ENCODE data around the gene FAM174B. TPM values are rescaled to one million over a fixed set of nuclear protein-coding genes. Genes with fewer than 3 reads are reported as not detected.

The FAM174B gene
- total RNA-seq, 2 donors from 2014 or later: 32.0 to 183 TPM

GRCh38 chr15:92569778-92570177 is 85.8 kb downstream of the FAM174B start:
- WGBS: 72% methylated on average over 3 of the region's 3 CpGs

More at GRCh38 chr15:92569778-92570177, 85.8 kb downstream of the FAM174B start:
- Histone ChIP-seq H3K9me3 (no peaks in the 10 kb centered on the region), H3K4me3 (no peak overlapping the region), H3K27ac (no peak overlapping the region), H3K36me3 (no peaks in the 10 kb centered on the region), H3K27me3 (replicated peaks; ENCODE audit: insufficient read depth) (no peaks in the 10 kb centered on the region), H3K4me1 (replicated peaks) (no peaks in the 10 kb centered on the region)
- TF ChIP-seq, protein P1, sequence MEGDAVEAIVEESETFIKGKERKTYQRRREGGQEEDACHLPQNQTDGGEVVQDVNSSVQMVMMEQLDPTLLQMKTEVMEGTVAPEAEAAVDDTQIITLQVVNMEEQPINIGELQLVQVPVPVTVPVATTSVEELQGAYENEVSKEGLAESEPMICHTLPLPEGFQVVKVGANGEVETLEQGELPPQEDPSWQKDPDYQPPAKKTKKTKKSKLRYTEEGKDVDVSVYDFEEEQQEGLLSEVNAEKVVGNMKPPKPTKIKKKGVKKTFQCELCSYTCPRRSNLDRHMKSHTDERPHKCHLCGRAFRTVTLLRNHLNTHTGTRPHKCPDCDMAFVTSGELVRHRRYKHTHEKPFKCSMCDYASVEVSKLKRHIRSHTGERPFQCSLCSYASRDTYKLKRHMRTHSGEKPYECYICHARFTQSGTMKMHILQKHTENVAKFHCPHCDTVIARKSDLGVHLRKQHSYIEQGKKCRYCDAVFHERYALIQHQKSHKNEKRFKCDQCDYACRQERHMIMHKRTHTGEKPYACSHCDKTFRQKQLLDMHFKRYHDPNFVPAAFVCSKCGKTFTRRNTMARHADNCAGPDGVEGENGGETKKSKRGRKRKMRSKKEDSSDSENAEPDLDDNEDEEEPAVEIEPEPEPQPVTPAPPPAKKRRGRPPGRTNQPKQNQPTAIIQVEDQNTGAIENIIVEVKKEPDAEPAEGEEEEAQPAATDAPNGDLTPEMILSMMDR (IDR thresholded peaks at IDR 0.05): no peak
- TF ChIP-seq POLR2A (IDR thresholded peaks at IDR 0.05): no peak
- TF ChIP-seq POLR2AphosphoS5 (IDR thresholded peaks at IDR 0.05): no peak
- intact Hi-C loops (cut with DNase I): loop anchor here (10.0 kb wide), 1 partner anchor 65 kb away; no protein-coding TSS in a partner anchor
- no peak for DNase-seq (ENCODE audit: low spot score)

Other genes starting within 250 kb of the FAM174B start
- gene CHD2, start 244.5 kb upstream of the FAM174B start, total RNA-seq: 100 to 1,000 TPM in 1 of 2 donors, 10 to 100 TPM in 1; 76.3 to 137 TPM

Data from prostate gland (tissue), 2 donors.